Measurements from ENCODE around the gene DUT. TPM values are rescaled to one million over a fixed set of nuclear protein-coding genes. Genes with fewer than 3 reads are reported as not detected.
"Not testable (repeated sequence)": the region's sequence is repeated elsewhere in the genome, so short reads cannot be mapped to it uniquely, and the experiment has no call there.

DUT gene
- total RNA-seq, 1 donor from 2014 or later: 31.0 TPM

GRCh38 chr15:48326180-48326579 lies 5.0 kb upstream of the DUT start:
- ATAC-seq; DNase-seq (ENCODE audit: low spot score): not testable (repeated sequence)

GRCh38 chr15:48330105-48330785 lies 984 bp upstream of the DUT start:
- ATAC-seq: no peak
- no peak for DNase-seq (ENCODE audit: low spot score)

GRCh38 chr15:48331796-48332641 lies 790 bp downstream of the DUT start:
- ATAC-seq (peak; percentile 77), DNase-seq (ENCODE audit: low spot score) (peak; percentile 69)

GRCh38 chr15:48332642-48333034 lies 1.4 kb downstream of the DUT start:
- ATAC-seq (no peak), DNase-seq (ENCODE audit: low spot score) (no peak)

GRCh38 chr15:48333540-48333939 lies 2.3 kb downstream of the DUT start:
- DNase-seq (ENCODE audit: low spot score) (no peak), ATAC-seq (no peak)

GRCh38 chr15:48334260-48334659 lies 3.0 kb downstream of the DUT start:
- ATAC-seq: no peak
- no peak for DNase-seq (ENCODE audit: low spot score)

- ATAC-seq (no peak), DNase-seq (ENCODE audit: low spot score) (no peak)
Measured at GRCh38 chr15:48336940-48337339, 5.7 kb downstream of the DUT start.

- DNase-seq (ENCODE audit: low spot score) (no peak), ATAC-seq (no peak)
Measured at GRCh38 chr15:48337607-48338006, 6.4 kb downstream of the DUT start.

GRCh38 chr15:48340111-48340510 lies 8.9 kb downstream of the DUT start:
- no peak for DNase-seq (ENCODE audit: low spot score)
- ATAC-seq: no peak

- DNase-seq (ENCODE audit: low spot score): no peak
- ATAC-seq: no peak
Measured at GRCh38 chr15:48343865-48344264, 12.6 kb downstream of the DUT start.

- ATAC-seq: no peak
Measured at GRCh38 chr15:48345516-48345915, 14.3 kb downstream of the DUT start.

GRCh38 chr15:48352474-48353072 lies 21.3 kb downstream of the DUT start:
- no peak for DNase-seq (ENCODE audit: low spot score)
- peak; percentile 92 for ATAC-seq

More at GRCh38 chr15:48345516-48345915, 14.3 kb downstream of the DUT start:
- no peak for DNase-seq (ENCODE audit: low spot score)

- DNase-seq (ENCODE audit: low spot score) (no peak), ATAC-seq (no peak)
Measured at GRCh38 chr15:48354694-48355303, 23.6 kb downstream of the DUT start.

GRCh38 chr15:48355377-48355776 lies 24.1 kb downstream of the DUT start:
- ATAC-seq (peak; percentile 55), DNase-seq (ENCODE audit: low spot score) (no peak)

- ATAC-seq (peak; percentile 69), DNase-seq (ENCODE audit: low spot score) (no peak)
Measured at GRCh38 chr15:48358229-48359152, 27.3 kb downstream of the DUT start.

GRCh38 chr15:48360841-48361240 lies 29.6 kb downstream of the DUT start:
- no peak for DNase-seq (ENCODE audit: low spot score)
- ATAC-seq: no peak

- no peak for DNase-seq (ENCODE audit: low spot score)
Measured at GRCh38 chr15:48361685-48362084, 30.5 kb downstream of the DUT start.

GRCh38 chr15:48363474-48363873 lies 32.2 kb downstream of the DUT start:
- ATAC-seq (no peak), DNase-seq (ENCODE audit: low spot score) (no peak)

More at GRCh38 chr15:48361685-48362084, 30.5 kb downstream of the DUT start:
- ATAC-seq: no peak

GRCh38 chr15:48365575-48365974 lies 34.3 kb downstream of the DUT start:
- DNase-seq (ENCODE audit: low spot score) (no peak), ATAC-seq (no peak)

- DNase-seq (ENCODE audit: low spot score) (no peak), ATAC-seq (no peak)
Measured at GRCh38 chr15:48366584-48367312, 35.5 kb downstream of the DUT start.

Data from left lobe of liver (tissue), 2 donors.